OCI-LY1 (cell line): ENCODE results near the gene SOX5.

Experiments
- EZH2 ChIP-seq: fragments of 200-600 bp; sonication (generic), shearing (Covaris generic); IDR thresholded peaks from 2 replicates; pipeline ENCODE4 v1.8.0; 2017; ENCODE audit warnings: borderline replicate concordance, mixed run types, mild to moderate bottlenecking, antibody characterized with exemption, low read length, moderate library complexity, mixed read lengths
- TF ChIP-seq, protein P1 (sequence below): fragments of 200-600 bp; sonication (generic), shearing (Covaris generic); IDR thresholded peaks from 2 replicates; pipeline ENCODE4 v1.5.1; 2017; ENCODE audit warnings: mild to moderate bottlenecking, antibody characterized with exemption, low read length, moderate library complexity, mixed read lengths

DNA sequence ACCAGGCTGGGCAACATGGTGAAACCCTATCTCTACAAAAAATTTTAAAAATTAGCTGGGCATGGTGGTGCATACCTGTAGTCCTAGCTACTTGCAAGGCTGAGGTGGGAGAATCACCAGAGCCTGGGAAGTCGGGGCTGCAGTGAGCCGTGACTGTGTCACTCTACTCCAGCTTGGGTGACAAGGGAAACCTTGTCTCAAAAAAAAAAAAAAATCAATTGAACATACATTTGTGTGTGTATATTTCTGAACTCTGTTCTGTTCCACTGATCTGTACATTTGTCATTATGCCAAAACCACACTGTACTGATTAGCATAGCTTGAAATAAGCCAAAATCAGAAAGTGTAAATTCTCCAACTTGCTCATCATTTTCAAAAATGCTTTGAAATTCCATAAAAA lies 254.6 kb downstream of the SOX5 start:
- TF ChIP-seq, protein P1, sequence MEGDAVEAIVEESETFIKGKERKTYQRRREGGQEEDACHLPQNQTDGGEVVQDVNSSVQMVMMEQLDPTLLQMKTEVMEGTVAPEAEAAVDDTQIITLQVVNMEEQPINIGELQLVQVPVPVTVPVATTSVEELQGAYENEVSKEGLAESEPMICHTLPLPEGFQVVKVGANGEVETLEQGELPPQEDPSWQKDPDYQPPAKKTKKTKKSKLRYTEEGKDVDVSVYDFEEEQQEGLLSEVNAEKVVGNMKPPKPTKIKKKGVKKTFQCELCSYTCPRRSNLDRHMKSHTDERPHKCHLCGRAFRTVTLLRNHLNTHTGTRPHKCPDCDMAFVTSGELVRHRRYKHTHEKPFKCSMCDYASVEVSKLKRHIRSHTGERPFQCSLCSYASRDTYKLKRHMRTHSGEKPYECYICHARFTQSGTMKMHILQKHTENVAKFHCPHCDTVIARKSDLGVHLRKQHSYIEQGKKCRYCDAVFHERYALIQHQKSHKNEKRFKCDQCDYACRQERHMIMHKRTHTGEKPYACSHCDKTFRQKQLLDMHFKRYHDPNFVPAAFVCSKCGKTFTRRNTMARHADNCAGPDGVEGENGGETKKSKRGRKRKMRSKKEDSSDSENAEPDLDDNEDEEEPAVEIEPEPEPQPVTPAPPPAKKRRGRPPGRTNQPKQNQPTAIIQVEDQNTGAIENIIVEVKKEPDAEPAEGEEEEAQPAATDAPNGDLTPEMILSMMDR: no peak
- TF ChIP-seq EZH2: no peak
